ENCODE results near the gene CEP55.

DNA sequence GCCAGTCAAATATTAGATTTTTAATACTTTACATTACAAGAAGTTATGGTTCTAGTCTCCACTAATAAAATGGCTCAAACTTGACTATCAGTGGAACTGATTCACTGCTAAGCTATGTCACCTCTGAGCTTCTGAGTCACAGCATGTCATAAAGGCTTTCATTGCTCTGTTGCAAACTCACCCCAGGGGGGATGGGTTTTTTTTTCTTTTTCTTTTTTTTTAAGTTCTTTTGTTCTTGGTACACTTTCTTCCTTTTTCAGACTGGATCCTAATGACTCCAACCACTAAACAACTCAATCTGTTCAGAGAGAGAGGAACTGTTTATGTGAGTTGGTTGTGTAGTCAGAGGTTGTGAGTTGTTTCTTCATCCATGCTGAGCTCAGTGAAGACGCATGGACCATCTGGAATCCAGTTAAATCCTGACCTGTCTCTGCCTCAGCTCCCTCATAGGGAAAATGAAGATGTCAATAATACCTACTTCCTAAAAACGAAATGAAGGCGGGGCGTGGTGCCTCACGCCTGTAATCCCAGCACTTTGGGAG lies 25.2 kb upstream of the CEP55 start:
- TF ChIP-seq L3MBTL2 (conservative IDR thresholded peaks at IDR 0.05) = no peak
- no peak for TF ChIP-seq ELF4 (IDR thresholded peaks at IDR 0.05)
- TF ChIP-seq FOXM1 (IDR thresholded peaks at IDR 0.05; ENCODE audit: borderline replicate concordance) = no peak
- TF ChIP-seq FOXA1 (IDR thresholded peaks at IDR 0.05) = no peak
- peak; percentile 85 for TF ChIP-seq ZNF384 (IDR thresholded peaks at IDR 0.05)
- no peak for TF ChIP-seq SUZ12 (IDR thresholded peaks at IDR 0.05)
- no peak for TF ChIP-seq SP1 (IDR thresholded peaks at IDR 0.05)
- TF ChIP-seq ARNT (IDR thresholded peaks at IDR 0.05) = no peak
- no peak for TF ChIP-seq CTBP1 (IDR thresholded peaks at IDR 0.05; ENCODE audit: borderline replicate concordance)
- no peak for TF ChIP-seq NFRKB (IDR thresholded peaks at IDR 0.05)
- TF ChIP-seq HDGF (IDR thresholded peaks at IDR 0.05; ENCODE audit: borderline replicate concordance) = no peak
- TF ChIP-seq, protein P1, sequence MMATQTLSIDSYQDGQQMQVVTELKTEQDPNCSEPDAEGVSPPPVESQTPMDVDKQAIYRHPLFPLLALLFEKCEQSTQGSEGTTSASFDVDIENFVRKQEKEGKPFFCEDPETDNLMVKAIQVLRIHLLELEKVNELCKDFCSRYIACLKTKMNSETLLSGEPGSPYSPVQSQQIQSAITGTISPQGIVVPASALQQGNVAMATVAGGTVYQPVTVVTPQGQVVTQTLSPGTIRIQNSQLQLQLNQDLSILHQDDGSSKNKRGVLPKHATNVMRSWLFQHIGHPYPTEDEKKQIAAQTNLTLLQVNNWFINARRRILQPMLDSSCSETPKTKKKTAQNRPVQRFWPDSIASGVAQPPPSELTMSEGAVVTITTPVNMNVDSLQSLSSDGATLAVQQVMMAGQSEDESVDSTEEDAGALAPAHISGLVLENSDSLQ (IDR thresholded peaks at IDR 0.05) = no peak
